HG02981 (cell line): ENCODE results near the gene RIPK1.

ENCODE experiments used
- ATAC-seq: cut with Tn5 transposase; IDR thresholded peaks from one replicate; pipeline ENCODE4 v1.9.1; 2021; ENCODE audit warnings: mild to moderate bottlenecking, moderate library complexity; ENCODE audit not compliant: unreplicated experiment

RIPK1 gene

GRCh38 chr6:3159805-3160781, 91.8 kb downstream of the RIPK1 start:
- no peak for ATAC-seq

- no peak for ATAC-seq
Observed at GRCh38 chr6:3162067-3162497, 93.8 kb downstream of the RIPK1 start.

GRCh38 chr6:3162565-3163247, 94.4 kb downstream of the RIPK1 start:
- peak; percentile 71 for ATAC-seq

- ATAC-seq, result peak; percentile 16
Observed at GRCh38 chr6:3163248-3163594, 94.9 kb downstream of the RIPK1 start.

- ATAC-seq, result no peak
Observed at GRCh38 chr6:3164388-3164787, 96.1 kb downstream of the RIPK1 start.
